NCI-H82 treated with DMSO at 0.1 percent for 48 hours (cell line): ENCODE data around the gene FCSK.

Experiments used
- DNase-seq: peaks from one replicate; lab custom pipeline; 2025; ENCODE audit not compliant: unreplicated experiment; lab: John Stamatoyannopoulos, UW

The FCSK gene

DNA sequence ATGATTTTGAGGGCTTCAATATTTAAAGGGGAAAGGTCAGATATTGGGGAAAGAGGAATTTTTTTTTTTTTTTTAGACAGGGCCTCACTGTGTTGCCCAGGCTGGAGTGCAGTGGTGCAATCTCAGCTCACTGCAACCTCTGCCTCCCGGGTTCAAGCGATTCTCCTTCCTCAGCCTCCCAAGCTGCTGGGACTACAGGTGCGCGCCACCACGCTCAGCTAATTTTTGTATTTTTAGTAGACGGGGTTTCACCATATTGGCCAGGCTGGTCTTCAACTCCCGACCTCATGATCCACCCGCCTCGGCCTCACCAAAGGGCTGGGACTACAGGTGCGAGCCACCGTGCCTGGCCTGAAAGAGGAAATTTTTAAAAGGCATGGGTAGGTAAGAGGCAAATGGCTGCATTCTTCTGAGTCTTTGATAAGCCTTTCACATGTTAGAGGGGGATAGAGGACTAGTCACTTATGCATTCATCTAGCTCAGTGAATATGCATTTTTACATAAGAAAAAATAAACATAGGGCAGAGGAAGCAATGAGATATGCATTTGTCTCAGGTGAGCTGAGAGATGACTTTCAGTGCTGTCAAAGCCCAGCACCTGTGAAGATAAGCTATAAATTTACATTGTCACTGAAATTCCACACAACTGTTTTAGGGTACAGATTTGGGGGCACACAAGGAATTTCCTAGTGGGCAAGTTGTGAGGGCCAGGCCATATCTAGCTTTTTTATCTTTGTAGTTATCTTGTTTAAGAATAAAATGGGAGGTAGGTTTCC is 1.1 kb upstream of the FCSK start:
- no peak for DNase-seq

DNA sequence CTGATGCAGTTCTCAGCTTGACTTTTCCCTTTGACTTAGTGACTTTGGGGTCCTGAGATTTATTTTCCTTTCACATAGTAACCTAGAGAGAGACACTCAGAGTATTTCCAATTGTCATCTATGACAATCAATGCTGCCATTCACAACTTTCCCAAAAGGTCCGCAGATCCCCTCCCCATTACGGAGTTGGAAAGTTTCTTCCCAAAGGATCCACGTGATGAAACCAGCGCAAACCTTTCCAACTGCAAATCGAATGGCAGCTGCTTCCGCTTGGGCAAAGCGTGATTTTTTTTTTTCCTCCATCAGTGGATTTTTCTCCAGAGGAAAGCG is 538 bp upstream of the FCSK start:
- peak; percentile 44 for DNase-seq

DNA sequence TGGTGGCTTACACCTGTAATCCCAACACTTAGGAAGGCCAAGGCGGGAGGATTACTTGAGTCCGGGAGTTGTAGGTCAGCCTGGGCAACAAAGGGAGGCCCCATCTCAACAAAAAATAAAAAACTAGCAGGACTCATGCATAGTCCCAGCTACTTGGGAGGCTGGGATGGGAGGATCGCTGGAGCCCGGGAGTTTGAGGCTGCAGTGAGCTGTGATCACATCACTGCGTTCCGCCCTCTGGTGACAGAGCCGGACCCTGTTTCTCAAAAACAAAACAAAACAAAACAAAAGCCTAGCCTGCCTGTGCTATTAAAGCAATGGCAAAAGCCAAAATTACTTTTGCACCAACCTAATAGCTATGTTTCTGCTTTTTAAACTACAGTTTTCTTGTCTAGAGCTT is 1.5 kb downstream of the FCSK start:
- DNase-seq, result no peak

DNA sequence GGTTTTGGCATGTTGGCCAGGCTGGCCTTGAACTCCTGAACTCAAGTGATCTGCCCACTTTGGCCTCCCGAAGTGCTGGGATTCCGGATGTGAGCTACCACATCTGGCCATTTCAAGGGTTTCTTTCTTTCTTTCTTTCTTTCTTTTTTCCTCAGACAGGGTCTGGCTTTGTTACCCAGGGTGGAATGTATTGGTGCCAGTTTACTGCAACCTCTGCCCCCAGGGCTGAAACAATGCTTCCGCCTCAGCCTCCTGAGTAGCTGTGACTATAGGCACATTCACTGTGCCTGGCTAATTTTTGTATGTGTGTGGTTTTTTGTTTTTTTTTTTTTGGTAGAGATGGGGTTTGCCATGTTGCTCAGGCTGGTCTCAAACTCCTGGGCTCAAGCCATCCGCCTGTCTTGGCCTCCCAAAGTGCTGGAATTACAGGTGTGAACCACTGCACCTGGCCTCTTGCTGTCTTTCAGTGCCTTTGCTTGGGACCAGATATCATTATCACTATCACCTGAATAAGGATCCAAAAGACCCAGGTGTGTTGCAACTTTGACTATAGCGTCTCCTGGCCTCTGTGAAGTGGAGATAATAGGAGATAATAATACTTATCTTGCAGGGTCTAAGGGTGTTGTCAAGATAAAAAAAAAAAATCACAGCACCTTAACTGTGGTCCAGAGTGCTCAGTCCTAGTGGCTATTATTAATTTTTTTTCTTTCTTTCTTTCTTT is 3.2 kb downstream of the FCSK start:
- no peak for DNase-seq

DNA sequence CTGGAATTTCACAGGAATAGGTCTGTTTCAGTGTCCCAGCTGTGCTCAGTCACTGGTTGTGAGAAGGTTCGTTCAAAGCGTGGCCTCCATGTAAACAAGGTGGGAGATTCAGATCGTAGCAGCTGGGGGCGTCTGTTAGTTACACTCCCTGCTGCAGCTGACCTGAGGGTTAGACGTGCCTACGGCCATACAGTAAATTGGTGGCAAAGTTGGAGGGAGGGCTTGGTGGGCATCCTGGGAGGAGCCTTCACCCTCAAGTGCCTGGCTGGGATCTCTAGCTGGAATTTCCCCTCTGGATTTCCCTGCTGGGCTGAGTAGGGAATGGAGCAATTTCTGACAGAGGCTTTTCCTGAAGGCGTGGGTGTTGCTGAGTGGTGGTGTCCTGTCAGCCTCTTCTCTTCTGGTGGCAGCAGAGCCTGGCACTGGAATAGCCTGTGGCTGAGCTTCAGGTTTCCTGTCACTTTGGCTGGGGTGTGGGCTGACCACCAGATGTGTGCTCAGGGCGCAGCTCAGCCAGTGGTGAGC is 6.4 kb downstream of the FCSK start:
- no peak for DNase-seq

DNA sequence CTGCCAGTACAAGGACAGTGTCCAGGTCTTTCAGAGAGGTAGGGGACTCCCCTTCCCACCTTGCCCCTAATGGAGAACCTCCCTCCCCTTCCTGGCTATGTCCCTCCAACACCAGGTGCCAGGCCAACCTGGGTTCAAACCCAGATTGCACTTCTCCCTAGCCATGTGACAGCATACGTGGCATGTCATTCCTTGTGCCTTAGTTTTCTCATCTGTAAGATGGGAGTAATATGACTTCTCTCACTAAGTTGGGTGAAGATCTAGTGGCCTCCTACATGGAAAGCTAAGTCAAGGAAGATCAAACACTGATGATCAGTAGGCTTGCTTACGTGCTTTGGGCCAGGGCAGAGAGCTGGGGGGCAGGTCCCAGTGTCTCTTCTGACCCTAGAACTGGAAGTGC is 8.8 kb downstream of the FCSK start:
- DNase-seq, result no peak

DNA sequence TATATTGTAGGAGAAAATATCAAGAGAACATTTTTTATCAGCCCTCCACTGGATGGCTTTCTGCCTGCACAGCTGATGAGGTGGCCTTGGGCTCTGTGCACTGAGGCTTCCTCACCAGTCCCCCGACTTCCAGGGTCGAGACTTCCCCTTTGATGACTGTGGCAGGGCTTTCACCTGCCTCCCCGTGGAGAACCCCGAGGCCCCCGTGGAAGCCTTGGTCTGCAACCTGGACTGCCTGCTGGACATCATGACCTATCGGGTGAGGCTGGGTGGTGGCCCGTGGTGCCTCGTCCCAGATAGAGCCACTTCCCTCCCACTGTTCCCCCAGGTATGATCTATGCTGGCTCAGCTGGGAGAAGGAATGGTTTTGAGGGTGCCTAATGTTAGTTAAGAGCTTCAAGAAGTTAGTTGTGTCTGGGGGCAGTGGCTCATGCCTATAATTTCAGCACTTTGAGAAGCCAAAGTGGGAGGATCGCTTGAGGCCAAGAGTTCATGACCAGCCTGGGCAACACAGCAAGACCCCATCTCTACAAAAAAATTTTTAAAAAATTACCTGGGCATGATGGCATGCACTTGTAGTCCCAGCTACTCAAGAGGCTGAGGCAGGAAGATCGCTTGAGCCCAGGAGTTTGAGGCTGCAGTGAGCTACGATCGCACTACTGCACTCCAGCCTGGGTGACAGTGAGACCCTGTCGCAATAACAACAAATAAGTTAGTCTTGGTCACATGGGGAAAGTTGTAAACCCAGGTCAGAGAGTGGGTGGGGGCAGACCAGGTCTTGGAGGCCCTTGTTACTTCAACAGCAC is 11.8 kb downstream of the FCSK start:
- no peak for DNase-seq

DNA sequence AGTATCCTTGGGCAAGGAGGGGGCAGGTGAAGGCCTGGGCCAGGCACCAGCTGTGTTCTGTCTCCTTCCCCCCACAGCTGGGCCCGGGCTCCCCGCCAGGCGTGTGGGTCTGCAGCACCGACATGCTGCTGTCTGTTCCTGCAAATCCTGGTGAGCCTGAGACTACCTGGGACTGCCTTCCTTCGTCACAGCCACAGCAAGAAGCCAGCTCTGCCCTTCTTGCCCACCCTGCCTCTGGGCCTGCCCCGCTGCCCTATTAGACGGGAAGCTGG is 12.3 kb downstream of the FCSK start:
- DNase-seq, result no peak

DNA sequence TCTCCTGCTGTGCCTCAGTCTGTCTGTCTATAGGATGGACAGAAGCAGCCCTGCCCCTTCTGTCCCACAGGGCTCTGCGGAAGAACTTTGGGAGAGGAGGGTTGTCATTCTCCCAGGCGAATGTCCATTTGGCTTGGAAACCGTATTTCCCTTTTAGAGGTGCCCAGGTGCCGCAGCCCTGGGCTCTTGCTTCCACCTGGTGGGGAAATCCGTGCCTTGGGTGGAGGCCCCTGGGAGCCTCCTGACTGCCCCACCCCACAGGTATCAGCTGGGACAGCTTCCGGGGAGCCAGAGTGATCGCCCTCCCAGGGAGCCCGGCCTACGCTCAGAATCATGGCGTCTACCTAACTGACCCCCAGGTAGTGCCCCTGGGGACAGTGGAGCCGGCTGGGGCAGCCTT is 12.7 kb downstream of the FCSK start:
- no peak for DNase-seq

DNA sequence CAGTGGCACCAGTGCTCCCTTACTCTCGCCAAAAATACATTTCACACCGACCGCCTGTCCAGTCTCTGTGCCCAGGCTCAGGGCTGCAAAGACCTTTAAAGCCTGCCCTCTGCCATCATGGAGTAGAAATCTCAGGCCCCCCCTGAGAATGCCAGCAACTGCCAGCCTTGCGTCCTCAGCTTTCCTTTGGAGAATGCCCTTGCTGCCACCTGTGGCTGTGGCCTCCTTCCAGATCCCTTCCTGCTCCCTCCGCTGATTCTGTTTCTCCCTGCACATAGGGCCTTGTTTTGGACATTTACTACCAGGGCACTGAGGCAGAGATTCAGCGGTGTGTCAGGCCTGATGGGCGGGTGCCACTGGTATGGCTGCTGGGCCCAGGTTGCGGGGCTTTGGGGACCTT is 13.2 kb downstream of the FCSK start:
- no peak for DNase-seq

DNA sequence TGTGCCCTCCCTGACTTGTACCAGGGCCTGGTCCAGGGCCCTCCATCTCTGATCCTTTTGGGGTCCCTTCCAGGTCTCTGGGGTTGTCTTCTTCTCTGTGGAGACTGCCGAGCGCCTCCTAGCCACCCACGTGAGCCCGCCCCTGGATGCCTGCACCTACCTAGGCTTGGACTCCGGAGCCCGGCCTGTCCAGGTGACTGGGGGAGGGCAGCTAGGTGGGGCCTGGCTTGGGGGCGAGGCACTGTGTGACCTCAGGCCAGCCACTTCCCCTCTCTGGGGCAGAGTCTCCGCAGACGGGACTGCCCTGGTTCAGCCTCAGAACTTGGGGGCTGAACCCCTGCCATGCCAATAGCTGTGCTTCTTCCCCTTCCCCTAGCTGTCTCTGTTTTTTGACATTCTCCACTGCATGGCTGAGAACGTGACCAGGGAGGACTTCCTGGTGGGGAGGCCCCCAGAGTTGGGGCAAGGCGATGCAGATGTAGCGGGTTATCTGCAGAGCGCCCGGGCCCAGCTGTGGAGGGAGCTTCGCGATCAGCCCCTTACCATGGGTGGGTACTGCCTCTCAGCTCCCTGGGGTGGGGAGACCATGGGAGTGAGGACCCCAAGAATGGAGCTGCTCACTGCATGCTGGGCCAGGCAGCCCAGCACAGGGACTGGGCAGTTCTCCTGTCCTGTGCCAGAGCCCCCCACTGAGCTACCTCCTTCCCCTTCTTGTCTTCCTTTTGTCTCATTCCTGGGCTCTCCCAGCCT is 14.6 kb downstream of the FCSK start:
- no peak for DNase-seq

DNA sequence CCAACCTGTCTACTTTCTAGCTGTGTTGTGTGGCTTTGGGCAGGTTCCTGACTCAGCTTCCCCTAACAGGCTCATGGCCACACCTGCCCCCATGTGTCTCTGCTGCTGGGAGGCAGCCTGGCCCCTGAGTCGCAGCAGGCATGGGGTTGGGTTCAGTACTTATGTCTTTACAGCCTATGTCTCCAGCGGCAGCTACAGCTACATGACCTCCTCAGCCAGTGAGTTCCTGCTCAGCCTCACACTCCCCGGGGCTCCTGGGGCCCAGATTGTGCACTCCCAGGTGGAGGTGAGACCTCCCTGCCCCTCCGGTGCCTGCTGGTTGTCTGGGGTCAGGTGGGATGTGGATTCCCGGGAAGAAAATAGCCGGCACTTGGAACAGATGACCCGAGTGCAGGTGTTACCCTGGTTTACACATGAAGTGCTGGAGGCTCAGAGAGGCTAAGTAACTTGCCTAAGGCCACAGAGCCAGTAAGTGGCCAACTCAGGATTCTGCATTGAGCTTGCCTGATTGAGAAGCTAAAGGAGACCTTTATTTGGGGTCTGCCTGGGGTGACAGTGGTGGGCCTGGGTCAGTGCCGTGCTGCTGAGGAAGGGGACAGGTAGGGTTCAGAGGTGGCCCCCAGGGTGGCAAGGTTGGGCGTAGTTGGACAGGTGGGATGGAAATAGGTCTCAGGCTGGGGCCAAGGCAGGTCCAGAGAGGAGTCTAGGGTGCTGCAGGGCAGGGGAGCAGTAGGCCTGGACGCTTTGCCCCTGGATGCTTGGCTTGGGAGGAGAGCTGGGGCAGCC is 15.9 kb downstream of the FCSK start:
- no peak for DNase-seq

DNA sequence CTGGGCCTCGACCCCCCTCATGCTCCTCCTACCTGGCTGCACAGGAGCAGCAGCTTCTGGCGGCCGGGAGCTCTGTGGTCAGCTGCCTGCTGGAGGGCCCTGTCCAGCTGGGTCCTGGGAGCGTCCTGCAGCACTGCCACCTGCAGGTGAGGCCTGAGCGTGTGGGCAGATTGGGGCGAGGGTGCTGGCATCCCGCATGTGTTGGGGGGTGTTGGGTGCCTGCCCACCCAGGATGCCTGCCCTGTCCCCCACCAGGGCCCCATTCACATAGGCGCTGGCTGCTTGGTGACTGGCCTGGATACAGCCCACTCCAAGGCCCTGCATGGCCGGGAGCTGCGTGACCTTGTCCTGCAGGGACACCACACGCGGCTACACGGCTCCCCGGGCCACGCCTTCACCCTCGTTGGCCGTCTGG is 16.5 kb downstream of the FCSK start:
- no peak for DNase-seq

DNA sequence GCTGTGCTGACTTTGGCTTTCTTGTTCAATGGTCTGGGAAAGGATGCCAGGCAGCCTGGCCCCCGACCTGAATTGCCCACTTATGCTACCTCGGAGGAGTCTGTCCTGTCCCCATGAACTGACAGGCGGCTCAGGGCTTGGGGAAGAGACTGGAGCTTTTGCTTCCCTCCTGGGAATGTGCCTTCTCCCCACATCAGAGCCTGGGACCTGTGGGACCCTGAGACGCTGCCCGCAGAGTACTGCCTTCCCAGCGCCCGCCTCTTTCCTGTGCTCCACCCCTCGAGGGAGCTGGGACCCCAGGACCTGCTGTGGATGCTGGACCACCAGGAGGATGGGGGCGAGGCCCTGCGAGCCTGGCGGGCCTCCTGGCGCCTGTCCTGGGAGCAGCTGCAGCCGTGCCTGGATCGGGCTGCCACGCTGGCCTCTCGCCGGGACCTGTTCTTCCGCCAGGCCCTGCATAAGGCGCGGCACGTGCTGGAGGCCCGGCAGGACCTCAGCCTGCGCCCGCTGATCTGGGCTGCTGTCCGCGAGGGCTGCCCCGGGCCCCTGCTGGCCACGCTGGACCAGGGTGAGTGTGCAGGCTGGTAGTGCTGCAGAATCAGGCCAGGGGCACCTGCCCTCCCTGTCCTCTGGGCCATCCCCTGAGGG is 18.5 kb downstream of the FCSK start:
- DNase-seq, result no peak

DNA sequence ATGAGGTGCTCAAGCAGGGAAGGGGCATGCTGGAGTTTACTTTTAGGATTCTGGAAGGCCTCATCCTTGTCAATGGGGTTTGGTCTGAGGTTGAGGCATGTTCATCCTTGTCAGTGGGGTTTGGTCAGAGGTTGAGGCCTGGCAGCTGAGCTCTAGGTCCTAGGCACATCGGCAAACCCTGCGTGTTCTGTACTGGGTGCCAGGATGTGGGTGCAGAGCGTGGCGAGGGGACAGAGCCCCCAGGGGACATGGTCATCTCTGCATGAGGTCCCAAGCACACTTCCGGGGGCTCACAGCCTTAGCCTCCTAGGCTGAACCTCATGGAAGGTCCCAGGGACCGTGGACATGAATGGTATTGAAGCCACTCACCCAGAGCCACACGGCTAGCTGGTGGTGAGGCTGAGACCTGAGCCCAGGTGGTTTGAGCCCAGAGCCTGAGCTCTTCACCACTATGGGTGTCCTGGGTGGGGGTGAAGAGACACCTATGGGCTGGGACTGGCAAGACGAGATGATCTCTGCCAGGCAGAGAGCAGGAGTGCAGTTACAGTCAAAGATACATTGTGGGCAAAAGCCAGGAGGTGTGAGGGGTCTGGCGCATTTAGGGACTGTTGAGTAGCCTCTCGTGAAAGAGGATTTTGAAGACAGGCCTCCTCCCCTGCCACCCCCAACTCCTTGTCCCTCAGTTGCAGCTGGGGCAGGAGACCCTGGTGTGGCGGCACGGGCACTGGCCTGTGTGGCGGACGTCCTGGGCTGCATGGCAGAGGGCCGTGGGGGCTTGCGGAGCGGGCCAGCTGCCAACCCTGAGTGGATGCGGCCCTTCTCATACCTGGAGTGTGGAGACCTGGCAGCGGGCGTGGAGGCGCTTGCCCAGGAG is 19.3 kb downstream of the FCSK start:
- no peak for DNase-seq

DNA sequence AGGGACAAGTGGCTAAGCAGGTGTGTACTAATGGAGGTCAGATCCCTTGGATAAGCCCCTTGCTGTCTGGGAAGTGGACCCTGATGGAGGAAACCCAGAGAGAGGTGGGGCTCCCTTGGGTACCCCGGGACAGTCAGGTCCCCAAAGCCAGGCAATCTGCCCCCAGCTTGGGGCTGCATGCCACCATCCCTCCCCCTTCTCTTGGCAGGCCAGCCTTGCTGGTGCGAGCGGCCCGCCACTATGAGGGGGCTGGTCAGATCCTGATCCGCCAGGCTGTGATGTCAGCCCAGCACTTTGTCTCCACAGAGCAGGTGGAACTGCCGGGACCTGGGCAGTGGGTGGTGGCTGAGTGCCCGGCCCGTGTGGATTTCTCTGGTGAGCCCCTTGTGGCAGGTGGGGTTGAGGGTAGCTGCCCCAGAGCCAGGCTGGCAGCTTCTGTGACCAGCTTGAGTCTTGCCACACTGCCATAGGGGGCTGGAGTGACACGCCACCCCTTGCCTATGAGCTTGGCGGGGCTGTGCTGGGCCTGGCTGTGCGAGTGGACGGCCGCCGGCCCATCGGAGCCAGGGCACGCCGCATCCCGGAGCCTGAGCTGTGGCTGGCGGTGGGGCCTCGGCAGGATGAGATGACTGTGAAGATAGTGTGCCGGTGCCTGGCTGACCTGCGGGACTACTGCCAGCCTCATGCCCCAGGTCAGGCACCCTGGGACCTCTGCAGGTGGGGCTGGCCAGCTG is 20.1 kb downstream of the FCSK start:
- DNase-seq, result no peak

DNA sequence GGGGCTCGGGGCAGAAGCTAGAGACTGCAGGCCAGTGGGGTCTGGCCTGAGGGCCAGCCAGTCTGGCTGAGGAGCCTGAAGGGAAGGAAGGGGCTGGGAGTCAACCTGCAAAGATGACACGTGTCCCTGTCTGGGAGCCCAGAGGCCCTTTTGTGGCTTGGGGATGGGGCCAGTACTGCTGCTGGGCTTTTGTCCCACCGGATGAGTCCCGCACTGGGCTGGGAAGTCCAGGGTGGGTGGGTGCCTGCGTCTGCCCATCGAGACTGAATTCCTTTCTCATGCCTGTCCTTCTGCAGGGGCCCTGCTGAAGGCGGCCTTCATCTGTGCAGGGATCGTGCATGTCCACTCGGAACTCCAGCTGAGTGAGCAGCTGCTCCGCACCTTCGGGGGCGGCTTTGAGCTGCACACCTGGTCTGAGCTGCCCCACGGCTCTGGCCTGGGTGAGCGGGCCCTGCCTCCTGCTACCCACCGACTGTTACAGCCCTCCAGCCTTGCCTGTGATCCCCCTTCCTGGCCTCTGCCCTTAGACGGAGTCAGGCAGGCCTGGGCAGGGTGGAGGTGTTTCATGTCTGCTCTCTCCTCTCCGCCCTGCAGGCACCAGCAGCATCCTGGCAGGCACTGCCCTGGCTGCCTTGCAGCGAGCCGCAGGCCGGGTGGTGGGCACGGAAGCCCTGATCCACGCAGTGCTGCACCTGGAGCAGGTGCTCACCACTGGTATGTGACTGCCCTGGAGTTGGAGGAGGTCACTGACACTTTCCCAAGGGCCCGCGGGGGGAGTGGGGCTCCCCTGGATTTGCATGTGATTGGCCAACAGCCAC is 20.9 kb downstream of the FCSK start:
- DNase-seq, result no peak
